ENCODE data around the gene TMEM72.

GRCh38 chr10:44982496-44982895 is 71.4 kb downstream of the TMEM72 start:
- TF ChIP-seq TAF1 (conservative IDR thresholded peaks at IDR 0.05) (no peak), YY1 (IDR thresholded peaks at IDR 0.05) (no peak), CTCF (IDR thresholded peaks at IDR 0.05; ENCODE audit: low read depth, low read length, missing input control) (no peak), RAD21 (IDR thresholded peaks at IDR 0.05) (no peak), GABPA (IDR thresholded peaks at IDR 0.05 in 1 of 2, conservative IDR thresholded peaks at IDR 0.05 in 1 of 2) (no peak), FOXA2 (IDR thresholded peaks at IDR 0.05) (no peak)
